ENCODE data around the gene GATAD2B. TPM values are rescaled to one million over a fixed set of nuclear protein-coding genes. Genes with fewer than 3 reads are reported as not detected.

The GATAD2B gene
- total and polyA plus RNA-seq, 7 donors: 3.4 to 53.1 (median 34.8) TPM

- TF ChIP-seq CTCF (IDR thresholded peaks at IDR 0.05): no peak
- ATAC-seq (peak in 2 of 4 donors; percentile 40 to 48), DNase-seq (no peak)
- 59 to 68% (median 64%) methylated on average over 7 of the region's 7 CpGs for WGBS, 3 donors
- H3K27ac ChIP-seq: peak overlapping the region; percentile 55
- H3K36me3 ChIP-seq (ENCODE audit: insufficient read depth in 1 of 2, low read depth in 1 of 2): peaks cover 8 to 99% of the 10 kb centered on the region in 2 donors
- intact Hi-C loops (cut with DNase I): no loop called here
- H3K27me3 ChIP-seq (ENCODE audit: insufficient read depth in 3 of 3, low read length in 2 of 3): no peaks in the 10 kb centered on the region
- no peaks in the 10 kb centered on the region for H3K9me3 ChIP-seq
- no peak overlapping the region for H3K4me3 ChIP-seq
- H3K4me1 ChIP-seq: no peaks in the 10 kb centered on the region
Observed at GRCh38 chr1:153763365-153764225, 159.2 kb downstream of the GATAD2B start.

DNA sequence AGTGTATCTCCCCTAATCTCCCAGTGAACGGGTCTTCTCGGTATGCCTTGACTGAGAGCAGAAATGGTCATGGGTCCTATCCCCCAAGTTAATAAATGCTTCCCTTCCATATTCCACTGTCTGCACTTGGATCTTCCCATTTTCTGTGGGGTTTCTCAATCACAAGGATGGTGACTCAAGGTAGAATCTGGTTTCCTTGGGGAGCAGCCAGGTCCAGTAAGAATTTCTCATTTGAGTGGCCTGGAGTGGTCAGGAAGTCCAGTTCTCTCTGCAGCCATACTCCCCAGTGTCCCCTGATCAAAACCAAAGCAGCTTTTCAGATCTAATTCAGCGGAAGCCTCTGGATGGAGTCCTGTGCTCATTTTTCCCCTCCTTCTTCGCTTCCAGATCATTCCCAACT is 162.3 kb downstream of the GATAD2B start:
- H3K27ac ChIP-seq: no peak overlapping the region
- DNase-seq (no peak), ATAC-seq (peak in 3 of 4 donors; percentile 44 to 61 (median 47))
- H3K36me3 ChIP-seq (ENCODE audit: insufficient read depth in 1 of 2, low read depth in 1 of 2): peaks cover 5 to 100% of the 10 kb centered on the region in 2 donors
- no peaks in the 10 kb centered on the region for H3K9me3 ChIP-seq
- WGBS, 3 donors: 94 to 98% (median 94%) methylated on average over 4 of the region's 4 CpGs
- H3K4me1 ChIP-seq: no peaks in the 10 kb centered on the region
- no peaks in the 10 kb centered on the region for H3K27me3 ChIP-seq (ENCODE audit: insufficient read depth in 3 of 3, low read length in 2 of 3)
- intact Hi-C loops (cut with DNase I): no loop called here
- no peak for TF ChIP-seq CTCF (IDR thresholded peaks at IDR 0.05)
- H3K4me3 ChIP-seq: no peak overlapping the region

Other genes starting within 250 kb of the GATAD2B start
- gene NPR1, start 244.3 kb downstream of the GATAD2B start, total RNA-seq: 10 to 100 TPM in 2 of 4 donors, 1 to 10 TPM in 2; 7.0 to 11.1 (median 8.7) TPM
- 10 to 100 TPM in 1 of 3 donors, 1 to 10 TPM in 2; 4.5 to 10.4 (median 8.5) TPM for gene NPR1, start 244.3 kb downstream of the GATAD2B start, polyA plus RNA-seq
- gene INTS3, start 194.9 kb downstream of the GATAD2B start, total RNA-seq: 10 to 100 TPM; 17.8 to 29.0 (median 22.8) TPM
- 10 to 100 TPM; 11.3 to 24.3 (median 15.8) TPM for gene INTS3, start 194.9 kb downstream of the GATAD2B start, polyA plus RNA-seq
- gene SLC27A3, start 147.6 kb downstream of the GATAD2B start, total RNA-seq: 1 to 10 TPM; 3.5 to 7.5 (median 5.8) TPM
- 10 to 100 TPM in 1 of 3 donors, 1 to 10 TPM in 2; 4.6 to 15.6 (median 5.2) TPM for gene SLC27A3, start 147.6 kb downstream of the GATAD2B start, polyA plus RNA-seq
- gene DENND4B, start 23.7 kb upstream of the GATAD2B start, total RNA-seq: 10 to 100 TPM; 47.1 to 75.4 (median 50.3) TPM
- gene DENND4B, start 23.7 kb upstream of the GATAD2B start, polyA plus RNA-seq: 10 to 100 TPM; 23.1 to 40.4 (median 23.5) TPM
- 10 to 100 TPM; 17.0 to 39.0 (median 27.6) TPM for gene CRTC2, start 35.6 kb upstream of the GATAD2B start, total RNA-seq
- 10 to 100 TPM; 31.3 to 54.6 (median 31.3) TPM for gene CRTC2, start 35.6 kb upstream of the GATAD2B start, polyA plus RNA-seq
- gene SLC39A1, start 40.6 kb upstream of the GATAD2B start, total RNA-seq: 10 to 100 TPM; 21.9 to 58.2 (median 38.0) TPM
- 10 to 100 TPM; 46.7 to 85.3 (median 65.9) TPM for gene SLC39A1, start 40.6 kb upstream of the GATAD2B start, polyA plus RNA-seq
- gene CREB3L4, start 44.9 kb upstream of the GATAD2B start, total RNA-seq: 1 to 10 TPM; 3.7 to 5.6 (median 5.0) TPM
- gene CREB3L4, start 44.9 kb upstream of the GATAD2B start, polyA plus RNA-seq: 10 to 100 TPM in 1 of 3 donors, 1 to 10 TPM in 2; 4.3 to 12.6 (median 6.3) TPM
- 100 to 1,000 TPM in 2 of 4 donors, 10 to 100 TPM in 2; 87.6 to 118 (median 95.0) TPM for gene JTB, start 54.7 kb upstream of the GATAD2B start, total RNA-seq
- gene JTB, start 54.7 kb upstream of the GATAD2B start, polyA plus RNA-seq: 100 to 1,000 TPM; 147 to 266 (median 172) TPM
- 10 to 100 TPM; 31.0 to 67.0 (median 44.1) TPM for gene RAB13, start 63.4 kb upstream of the GATAD2B start, total RNA-seq
- gene RAB13, start 63.4 kb upstream of the GATAD2B start, polyA plus RNA-seq: 10 to 100 TPM; 30.3 to 40.8 (median 38.5) TPM
- gene RPS27, start 67.8 kb upstream of the GATAD2B start, total RNA-seq: 1,000 to 10,000 TPM in 2 of 4 donors, 100 to 1,000 TPM in 2; 653 to 1,325 (median 1,012) TPM
- gene RPS27, start 67.8 kb upstream of the GATAD2B start, polyA plus RNA-seq: 1,000 to 10,000 TPM; 7,773 to 8,046 (median 8,035) TPM
- 1 to 10 TPM in 1 of 4 donors, under 1 TPM in 3; 0.05 to 3.0 (median 0.26) TPM for gene NUP210L, start 232.1 kb upstream of the GATAD2B start, total RNA-seq
- gene NUP210L, start 232.1 kb upstream of the GATAD2B start, polyA plus RNA-seq: under 1 TPM in 1 of 3 donors, not detected in 2; 0.01 TPM

All from psoas muscle (tissue), 8 donors.